ENCODE measurements around the gene DENND6A.

DENND6A gene

GRCh38 chr3:57604971-57605370 is 87.9 kb downstream of the DENND6A start:
- no peak for TF ChIP-seq CTCF (IDR thresholded peaks at IDR 0.05; ENCODE audit: control insufficient read depth, extremely low read depth, insufficient read depth)
- no peak overlapping the region for H3K4me3 ChIP-seq (ENCODE audit: low read depth, low read length)

GRCh38 chr3:57600195-57600594 is 92.7 kb downstream of the DENND6A start:
- no peak for TF ChIP-seq CTCF (IDR thresholded peaks at IDR 0.05; ENCODE audit: control insufficient read depth, extremely low read depth, insufficient read depth)
- DNase-seq (ENCODE audit: low read depth), result no peak
- no peak overlapping the region for H3K4me3 ChIP-seq (ENCODE audit: low read depth, low read length)

More at GRCh38 chr3:57604971-57605370, 87.9 kb downstream of the DENND6A start:
- DNase-seq (ENCODE audit: low read depth), result peak; percentile 43

GRCh38 chr3:57598765-57599360 is 94.0 kb downstream of the DENND6A start:
- TF ChIP-seq CTCF (IDR thresholded peaks at IDR 0.05; ENCODE audit: control insufficient read depth, extremely low read depth, insufficient read depth), result no peak

GRCh38 chr3:57597127-57597923 is 95.6 kb downstream of the DENND6A start, which contains the start of gene ARF4:
Gene ARF4 (minus strand): TSS chr3:57597344. CDS start chr3:57597140, 204 bp downstream.
- peak; percentile 37 for TF ChIP-seq CTCF (IDR thresholded peaks at IDR 0.05; ENCODE audit: control insufficient read depth, extremely low read depth, insufficient read depth)
- peak; percentile 99 for DNase-seq (ENCODE audit: low read depth)

More at GRCh38 chr3:57598765-57599360, 94.0 kb downstream of the DENND6A start:
- H3K4me3 ChIP-seq (ENCODE audit: low read depth, low read length), result peak overlapping the region; percentile 94
- no peak for DNase-seq (ENCODE audit: low read depth)

GRCh38 chr3:57596495-57597126 is 96.3 kb downstream of the DENND6A start:
- peak; percentile 50 for DNase-seq (ENCODE audit: low read depth)
- no peak for TF ChIP-seq CTCF (IDR thresholded peaks at IDR 0.05; ENCODE audit: control insufficient read depth, extremely low read depth, insufficient read depth)
- peak overlapping the region; percentile 94 for H3K4me3 ChIP-seq (ENCODE audit: low read depth, low read length)

More at GRCh38 chr3:57597127-57597923, 95.6 kb downstream of the DENND6A start, which contains the start of gene ARF4:
- H3K4me3 ChIP-seq (ENCODE audit: low read depth, low read length), result peak within 1 kb of the TSS; percentile 94

- TF ChIP-seq CTCF (IDR thresholded peaks at IDR 0.05; ENCODE audit: control insufficient read depth, extremely low read depth, insufficient read depth), result no peak
- no peak for DNase-seq (ENCODE audit: low read depth)
- H3K4me3 ChIP-seq (ENCODE audit: low read depth, low read length), result peak overlapping the region; percentile 94
These were observed 98.3 kb downstream of the DENND6A start for GRCh38 chr3:57594576-57594975.

Data from LNCaP clone FGC (cell line).